Measurements from ENCODE around the gene ECE1. TPM values are rescaled to one million over a fixed set of nuclear protein-coding genes. Genes with fewer than 3 reads are reported as not detected.

The ECE1 gene
- total and polyA plus RNA-seq, 10 of the 15 experiments (the other 5 are each of a cell fraction or from before 2014, with no cell fraction given): 0.97 to 81.0 (median 37.0) TPM

DNA sequence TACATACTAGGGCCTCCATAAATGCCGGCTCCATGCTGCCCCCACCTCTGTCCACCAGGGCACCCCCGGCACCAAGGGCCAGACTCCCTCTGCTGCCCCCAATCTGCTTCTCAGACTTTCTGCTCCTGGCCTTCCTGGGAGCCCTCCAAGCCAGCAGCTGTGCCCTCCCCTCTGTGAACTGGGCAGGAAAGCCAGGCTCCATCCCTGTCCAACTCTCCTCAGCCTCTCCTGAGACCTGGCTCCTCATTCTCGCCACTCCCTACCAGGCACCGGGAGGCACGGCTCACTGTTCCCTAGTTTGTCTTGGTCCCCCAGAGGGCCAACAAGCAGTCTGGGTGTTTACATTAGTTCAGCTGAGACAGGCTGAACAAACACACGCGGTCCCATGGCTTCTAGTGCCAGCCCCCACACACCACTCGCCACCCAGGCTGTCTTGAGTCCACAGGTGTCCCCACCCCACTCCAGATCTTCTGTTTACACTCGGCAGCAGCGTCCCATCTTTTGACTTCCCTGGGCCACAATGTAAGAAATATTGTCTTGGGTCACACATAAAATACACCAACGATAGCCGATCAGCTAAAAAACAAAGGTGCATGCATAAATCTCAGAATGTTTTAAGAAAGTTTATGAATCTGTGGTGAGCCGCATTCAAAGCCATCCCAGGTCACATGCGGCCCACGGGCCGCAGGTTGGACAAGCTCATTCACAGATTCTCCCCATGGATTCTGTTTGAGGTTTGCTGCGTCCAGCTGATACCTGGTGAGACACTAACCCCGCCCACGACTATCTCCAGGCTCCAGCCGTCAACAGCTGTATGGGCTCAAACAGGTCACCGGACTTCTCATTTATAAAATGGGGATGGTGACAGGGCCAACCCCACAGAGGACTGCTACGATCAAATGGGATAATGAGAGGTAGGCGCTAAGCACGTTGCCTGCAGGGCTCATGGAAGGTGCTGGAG lies 29.5 kb upstream of the ECE1 start (continued):
- TF ChIP-seq KAT2A (conservative IDR thresholded peaks at IDR 0.05; ENCODE audit: control insufficient read depth, low read depth, low read length): no peak

GRCh38 chr1:21318714-21319159 lies 28.5 kb upstream of the ECE1 start:
- no peak for ATAC-seq
- FAIRE-seq: no peak
- no peak overlapping the region for H3K9ac ChIP-seq (ENCODE audit: control insufficient read depth, insufficient read depth, low read length)
- in situ Hi-C loops (cut with MboI) (no loop called here), intact Hi-C loops (cut with micrococcal nuclease; ENCODE audit: unreplicated experiment) (no loop called here)
- SMC1A ChIA-PET (ENCODE audit: uncharacterized antibody, unreplicated experiment): interaction anchor here (0.7 kb wide), 1 partner anchor 22 kb away, joined by 3 read pairs; no protein-coding TSS in a partner anchor
- 69% methylated on average over 16 of the region's 16 CpGs for WGBS (ENCODE audit: insufficient coverage, insufficient replicate concordance, low lambda C conversion rate, missing lambda C conversion rate)
- CTCF ChIA-PET: interaction anchor here (0.9 to 8.4 kb wide), 2 partner anchors 17 to 26 kb away, joined by 3 to 95 read pairs; no protein-coding TSS in a partner anchor
- no peaks in the 10 kb centered on the region for H3K27me3 ChIP-seq (replicated peaks in 1 of 2; ENCODE audit: control insufficient read depth in 2 of 2, insufficient read depth in 2 of 2, low read length in 1 of 2)
- no peak overlapping the region for H3K27ac ChIP-seq (ENCODE audit: control insufficient read depth, insufficient read depth)
- no peak for DNase-seq (ENCODE audit: low read depth, low spot score)
- POLR2A ChIA-PET: no interaction called here
- H3K9me3 ChIP-seq (replicated peaks; ENCODE audit: control insufficient read depth, insufficient read depth, low read length): no peaks in the 10 kb centered on the region
- RAD21 ChIA-PET (ENCODE audit: unreplicated experiment): no interaction called here
- H3K4me3 ChIP-seq: no peak overlapping the region
- peaks cover 8% of the 10 kb centered on the region for H3K4me1 ChIP-seq (ENCODE audit: control insufficient read depth, insufficient read depth, low read length)
- peaks cover 0 to 11% of the 10 kb centered on the region in 2 experiments; a peak in 2 of 4 replicates for H3K36me3 ChIP-seq (ENCODE audit: control insufficient read depth in 2 of 2, insufficient read depth in 2 of 2, low read length in 1 of 2)
- H2AFZ ChIP-seq (ENCODE audit: control insufficient read depth, low read depth, low read length): no peak overlapping the region
- no peaks in the 10 kb centered on the region; the same call in none of the 2 replicates for H3K79me2 ChIP-seq (ENCODE audit: control insufficient read depth, insufficient read depth, low read length)
- no TSS peak for BruUV-seq (replicated peaks)
- no peak overlapping the region for H3K4me2 ChIP-seq (ENCODE audit: control insufficient read depth, insufficient read depth)
- H4K20me1 ChIP-seq (ENCODE audit: control insufficient read depth, insufficient read depth): no peaks in the 10 kb centered on the region
- no peak for TF ChIP-seq ZNF622 (IDR thresholded peaks at IDR 0.05)
- TF ChIP-seq BMI1 (IDR thresholded peaks at IDR 0.05; ENCODE audit: borderline replicate concordance): no peak
- no peak for TF ChIP-seq ASH2L (IDR thresholded peaks at IDR 0.05; ENCODE audit: borderline replicate concordance, low read depth)
- no peak for TF ChIP-seq IKZF2 (IDR thresholded peaks at IDR 0.05)
- no peak for TF ChIP-seq ETV6 (conservative IDR thresholded peaks at IDR 0.05 in 1 of 2, IDR thresholded peaks at IDR 0.05 in 1 of 2; ENCODE audit: borderline replicate concordance in 1 of 2, low read depth in 1 of 2)
- no peak for TF ChIP-seq SPI1 (IDR thresholded peaks at IDR 0.05; ENCODE audit: borderline replicate concordance, insufficient read depth, low read depth, low read length)
- no peak for TF ChIP-seq CREB1 (IDR thresholded peaks at IDR 0.05; ENCODE audit: low read depth)
- no peak for TF ChIP-seq DPF2 (IDR thresholded peaks at IDR 0.05)
- no peak for TF ChIP-seq MEF2B (IDR thresholded peaks at IDR 0.05; ENCODE audit: partially characterized antibody, poor library complexity, severe bottlenecking)
- TF ChIP-seq, protein P1, sequence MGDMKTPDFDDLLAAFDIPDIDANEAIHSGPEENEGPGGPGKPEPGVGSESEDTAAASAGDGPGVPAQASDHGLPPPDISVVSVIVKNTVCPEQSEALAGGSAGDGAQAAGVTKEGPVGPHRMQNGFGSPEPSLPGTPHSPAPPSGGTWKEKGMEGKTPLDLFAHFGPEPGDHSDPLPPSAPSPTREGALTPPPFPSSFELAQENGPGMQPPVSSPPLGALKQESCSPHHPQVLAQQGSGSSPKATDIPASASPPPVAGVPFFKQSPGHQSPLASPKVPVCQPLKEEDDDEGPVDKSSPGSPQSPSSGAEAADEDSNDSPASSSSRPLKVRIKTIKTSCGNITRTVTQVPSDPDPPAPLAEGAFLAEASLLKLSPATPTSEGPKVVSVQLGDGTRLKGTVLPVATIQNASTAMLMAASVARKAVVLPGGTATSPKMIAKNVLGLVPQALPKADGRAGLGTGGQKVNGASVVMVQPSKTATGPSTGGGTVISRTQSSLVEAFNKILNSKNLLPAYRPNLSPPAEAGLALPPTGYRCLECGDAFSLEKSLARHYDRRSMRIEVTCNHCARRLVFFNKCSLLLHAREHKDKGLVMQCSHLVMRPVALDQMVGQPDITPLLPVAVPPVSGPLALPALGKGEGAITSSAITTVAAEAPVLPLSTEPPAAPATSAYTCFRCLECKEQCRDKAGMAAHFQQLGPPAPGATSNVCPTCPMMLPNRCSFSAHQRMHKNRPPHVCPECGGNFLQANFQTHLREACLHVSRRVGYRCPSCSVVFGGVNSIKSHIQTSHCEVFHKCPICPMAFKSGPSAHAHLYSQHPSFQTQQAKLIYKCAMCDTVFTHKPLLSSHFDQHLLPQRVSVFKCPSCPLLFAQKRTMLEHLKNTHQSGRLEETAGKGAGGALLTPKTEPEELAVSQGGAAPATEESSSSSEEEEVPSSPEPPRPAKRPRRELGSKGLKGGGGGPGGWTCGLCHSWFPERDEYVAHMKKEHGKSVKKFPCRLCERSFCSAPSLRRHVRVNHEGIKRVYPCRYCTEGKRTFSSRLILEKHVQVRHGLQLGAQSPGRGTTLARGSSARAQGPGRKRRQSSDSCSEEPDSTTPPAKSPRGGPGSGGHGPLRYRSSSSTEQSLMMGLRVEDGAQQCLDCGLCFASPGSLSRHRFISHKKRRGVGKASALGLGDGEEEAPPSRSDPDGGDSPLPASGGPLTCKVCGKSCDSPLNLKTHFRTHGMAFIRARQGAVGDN (IDR thresholded peaks at IDR 0.05): no peak
- TF ChIP-seq, protein P2, sequence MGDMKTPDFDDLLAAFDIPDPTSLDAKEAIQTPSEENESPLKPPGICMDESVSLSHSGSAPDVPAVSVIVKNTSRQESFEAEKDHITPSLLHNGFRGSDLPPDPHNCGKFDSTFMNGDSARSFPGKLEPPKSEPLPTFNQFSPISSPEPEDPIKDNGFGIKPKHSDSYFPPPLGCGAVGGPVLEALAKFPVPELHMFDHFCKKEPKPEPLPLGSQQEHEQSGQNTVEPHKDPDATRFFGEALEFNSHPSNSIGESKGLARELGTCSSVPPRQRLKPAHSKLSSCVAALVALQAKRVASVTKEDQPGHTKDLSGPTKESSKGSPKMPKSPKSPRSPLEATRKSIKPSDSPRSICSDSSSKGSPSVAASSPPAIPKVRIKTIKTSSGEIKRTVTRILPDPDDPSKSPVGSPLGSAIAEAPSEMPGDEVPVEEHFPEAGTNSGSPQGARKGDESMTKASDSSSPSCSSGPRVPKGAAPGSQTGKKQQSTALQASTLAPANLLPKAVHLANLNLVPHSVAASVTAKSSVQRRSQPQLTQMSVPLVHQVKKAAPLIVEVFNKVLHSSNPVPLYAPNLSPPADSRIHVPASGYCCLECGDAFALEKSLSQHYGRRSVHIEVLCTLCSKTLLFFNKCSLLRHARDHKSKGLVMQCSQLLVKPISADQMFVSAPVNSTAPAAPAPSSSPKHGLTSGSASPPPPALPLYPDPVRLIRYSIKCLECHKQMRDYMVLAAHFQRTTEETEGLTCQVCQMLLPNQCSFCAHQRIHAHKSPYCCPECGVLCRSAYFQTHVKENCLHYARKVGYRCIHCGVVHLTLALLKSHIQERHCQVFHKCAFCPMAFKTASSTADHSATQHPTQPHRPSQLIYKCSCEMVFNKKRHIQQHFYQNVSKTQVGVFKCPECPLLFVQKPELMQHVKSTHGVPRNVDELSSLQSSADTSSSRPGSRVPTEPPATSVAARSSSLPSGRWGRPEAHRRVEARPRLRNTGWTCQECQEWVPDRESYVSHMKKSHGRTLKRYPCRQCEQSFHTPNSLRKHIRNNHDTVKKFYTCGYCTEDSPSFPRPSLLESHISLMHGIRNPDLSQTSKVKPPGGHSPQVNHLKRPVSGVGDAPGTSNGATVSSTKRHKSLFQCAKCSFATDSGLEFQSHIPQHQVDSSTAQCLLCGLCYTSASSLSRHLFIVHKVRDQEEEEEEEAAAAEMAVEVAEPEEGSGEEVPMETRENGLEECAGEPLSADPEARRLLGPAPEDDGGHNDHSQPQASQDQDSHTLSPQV (IDR thresholded peaks at IDR 0.05): no peak

Data from GM12878 (cell line).